A549 (cell line): ENCODE data around the gene DHX8. TPM values are rescaled to one million over a fixed set of nuclear protein-coding genes. Genes with fewer than 3 reads are reported as not detected.

Experiments
- ATAC-seq, 2 experiments: fragments of 200-7000 bp in 1 of 2; fragments of >200 bp in 1 of 2; cut with Nextera tagmentation in 1 of 2; cut with Tn5 transposase in 1 of 2; 3 replicates each; pipeline versions ENCODE4 v1.8.0 to v1.9.1; 2018 to 2020; ENCODE audit warnings: mild to moderate bottlenecking in 1 of 2, moderate library complexity in 1 of 2
- CTCF ChIA-PET: fragments of 300-600 bp; sonication (Branson Sonifier 250); formaldehyde crosslinking; extraction: SDS; loops from one replicate; lab custom pipeline; 2021; ENCODE audit warnings: antibody characterized with exemption, inconsistent platforms; lab: Yijun Ruan, JAX
- POLR2A ChIA-PET: fragments of 350-600 bp; formaldehyde crosslinking; extraction: SDS; loops from one replicate; lab custom pipeline; 2021; ENCODE audit warnings: antibody characterized with exemption, inconsistent platforms; lab: Yijun Ruan, JAX
- DNase-seq, 2 experiments: peaks; one replicate each; pipeline versions ENCODE4 v3.0.0 to v3.0.0-alpha.2; 2011 to 2016; ENCODE audit warnings: low read depth in 1 of 2, low spot score in 1 of 2
- FAIRE-seq: peaks from 2 replicates; lab custom pipeline; 2011; peaks lifted over from hg19 to GRCh38; lab: Jason Lieb, UNC
- H3K27ac ChIP-seq, 2 experiments: fragments of >200 bp; sonication (Bioruptor Twin); formaldehyde crosslinking; 3 replicates each; pipeline ENCODE4 v1.5.1; 2016 to 2017
- H3K4me1 ChIP-seq: fragments of >200 bp; sonication (Bioruptor Twin); formaldehyde crosslinking; 3 replicates; pipeline ENCODE4 v1.6.1; 2016
- H3K4me2 ChIP-seq: fragments of >200 bp; sonication (Bioruptor Twin); formaldehyde crosslinking; 3 replicates; pipeline ENCODE4 v1.6.1; 2016
- H3K4me3 ChIP-seq: fragments of >200 bp; sonication (Bioruptor Twin); formaldehyde crosslinking; 3 replicates; pipeline ENCODE4 v1.5.1; 2016
- H3K9me3 ChIP-seq: fragments of >200 bp; sonication (Bioruptor Twin); formaldehyde crosslinking; 3 replicates; pipeline ENCODE4 v1.6.1; 2016
- CBX2 ChIP-seq: fragments of 200-600 bp; sonication (generic); IDR thresholded peaks from 2 replicates; pipeline ENCODE4 v1.6.1; 2016; ENCODE audit warnings: low read depth, mild to moderate bottlenecking, borderline replicate concordance
- CEBPB ChIP-seq, 2 experiments: fragments of >200 bp in 1 of 2; sonication (Bioruptor Twin) in 1 of 2; formaldehyde crosslinking in 1 of 2; IDR thresholded peaks; 2 replicates each; pipeline ENCODE4 v1.6.1; 2012 to 2016
- CHD4 ChIP-seq: fragments of 200-600 bp; sonication (generic); IDR thresholded peaks from 2 replicates; pipeline ENCODE4 v1.6.1; 2016; ENCODE audit warnings: antibody characterized with exemption, mild to moderate bottlenecking, borderline replicate concordance
- EHF ChIP-seq: fragments of 250-450 bp; sonication (Bioruptor Pico); IDR thresholded peaks from 2 replicates; pipeline ENCODE4 v1.5.0; 2020; ENCODE audit warnings: mild to moderate bottlenecking
- EP300 ChIP-seq, 2 experiments: fragments of >200 bp; sonication (Bioruptor Twin); formaldehyde crosslinking; IDR thresholded peaks; 2 replicates in 1 of 2; 3 replicates in 1 of 2; pipeline ENCODE4 v1.6.1; 2016 to 2017
- ESRRA ChIP-seq: fragments of 150-350 bp; IDR thresholded peaks from 2 replicates; pipeline ENCODE4 v1.6.1; 2014; ENCODE audit warnings: mild to moderate bottlenecking, low read length, borderline replicate concordance
- FOSB ChIP-seq: fragments of 250-450 bp; sonication (Bioruptor Pico); IDR thresholded peaks from 2 replicates; pipeline ENCODE4 v1.5.0; 2020; ENCODE audit warnings: mild to moderate bottlenecking, moderate library complexity
- FOSL2 ChIP-seq, 2 experiments: fragments of 450-650 bp in 1 of 2; fragments of >200 bp in 1 of 2; sonication (Bioruptor Twin) in 1 of 2; formaldehyde crosslinking; IDR thresholded peaks; 2 replicates each; pipeline versions ENCODE4 v1.5.0 to v1.6.1; 2016 to 2020; ENCODE audit warnings: mild to moderate bottlenecking in 1 of 2, moderate library complexity in 1 of 2
- FOXS1 ChIP-seq: fragments of 250-450 bp; sonication (Bioruptor Pico); IDR thresholded peaks from 2 replicates; pipeline ENCODE4 v1.5.0; 2020; ENCODE audit warnings: mild to moderate bottlenecking, moderate library complexity
- HDAC2 ChIP-seq: fragments of 200-600 bp; sonication (generic); IDR thresholded peaks from 2 replicates; pipeline ENCODE4 v1.6.1; 2016
- JUN ChIP-seq, 2 experiments: fragments of >200 bp; sonication (Bioruptor Twin); formaldehyde crosslinking; IDR thresholded peaks; 2 replicates in 1 of 2; 3 replicates in 1 of 2; pipeline ENCODE4 v1.6.1; 2016 to 2017
- JUNB ChIP-seq: fragments of >200 bp; sonication (Bioruptor Twin); formaldehyde crosslinking; IDR thresholded peaks from 2 replicates; pipeline ENCODE4 v1.6.1; 2016
- KDM1A ChIP-seq: fragments of 200-600 bp; sonication (generic); IDR thresholded peaks from 2 replicates; pipeline ENCODE4 v1.6.1; 2016; ENCODE audit warnings: low read depth, mild to moderate bottlenecking
- KDM5A ChIP-seq: fragments of 200-600 bp; sonication (generic); IDR thresholded peaks from 2 replicates; pipeline ENCODE4 v1.6.1; 2016; ENCODE audit warnings: antibody characterized with exemption, mild to moderate bottlenecking
- MAZ ChIP-seq: fragments of 150-350 bp; IDR thresholded peaks from 2 replicates; pipeline ENCODE4 v1.6.1; 2014; ENCODE audit warnings: antibody characterized with exemption, low read depth, low read length, borderline replicate concordance
- NFE2L2 ChIP-seq: fragments of 150-350 bp; conservative IDR thresholded peaks from 2 replicates; pipeline ENCODE4 v1.6.1; 2014; ENCODE audit warnings: low read length
- NPAS2 ChIP-seq: fragments of 250-450 bp; sonication (Bioruptor Pico); IDR thresholded peaks from 2 replicates; pipeline ENCODE4 v1.8.0; 2022; ENCODE audit warnings: mild to moderate bottlenecking, moderate library complexity, borderline replicate concordance
- NR3C1 ChIP-seq: fragments of >200 bp; sonication (Bioruptor Twin); formaldehyde crosslinking; IDR thresholded peaks from 3 replicates; pipeline ENCODE4 v1.6.1; 2017
- PHF8 ChIP-seq: fragments of 200-600 bp; sonication (generic); IDR thresholded peaks from 2 replicates; pipeline ENCODE4 v1.6.1; 2016; ENCODE audit warnings: low read depth, mild to moderate bottlenecking, antibody characterized with exemption, moderate library complexity, borderline replicate concordance
- POLR2AphosphoS2 ChIP-seq: conservative IDR thresholded peaks from 2 replicates; pipeline ENCODE4 v1.6.1; 2012; ENCODE audit warnings: low read length, improper control_type of control experiment, inconsistent platforms
- RARB ChIP-seq: fragments of 250-450 bp; sonication (Bioruptor Pico); IDR thresholded peaks from 2 replicates; pipeline ENCODE4 v1.8.0; 2021; ENCODE audit warnings: mild to moderate bottlenecking, moderate library complexity
- RFX5 ChIP-seq: fragments of 450-650 bp; IDR thresholded peaks from 2 replicates; pipeline ENCODE4 v1.7.1; 2014; ENCODE audit warnings: antibody characterized with exemption, mild to moderate bottlenecking, moderate library complexity
- RNF2 ChIP-seq: fragments of 200-600 bp; sonication (generic); IDR thresholded peaks from 2 replicates; pipeline ENCODE4 v1.6.1; 2016; ENCODE audit warnings: low read depth, mild to moderate bottlenecking, antibody characterized with exemption, moderate library complexity, borderline replicate concordance
- SMC3 ChIP-seq: fragments of >200 bp; sonication (Bioruptor Twin); formaldehyde crosslinking; IDR thresholded peaks from 3 replicates; pipeline ENCODE4 v1.6.1; 2018; ENCODE audit warnings: inconsistent platforms
- SREBF2 ChIP-seq: fragments of 450-650 bp; IDR thresholded peaks from 2 replicates; pipeline ENCODE4 v1.6.1; 2014; ENCODE audit warnings: mild to moderate bottlenecking, moderate library complexity
- ZC3H11A ChIP-seq: fragments of 450-650 bp; IDR thresholded peaks from 2 replicates; pipeline ENCODE4 v1.6.1; 2014; ENCODE audit warnings: antibody characterized with exemption, mild to moderate bottlenecking
- ZSCAN20 ChIP-seq: fragments of 250-450 bp; sonication (Bioruptor Pico); IDR thresholded peaks from 2 replicates; pipeline ENCODE4 v1.8.0; 2022; ENCODE audit warnings: mild to moderate bottlenecking, moderate library complexity
- WGBS: methylation state at CpG from one replicate; pipeline ENCODE4 v1.1.6; 2017; ENCODE audit errors: missing lambda C conversion rate; 5-methylcytosine and 5-hydroxymethylcytosine counted together
- polyA plus RNA-seq, 4 experiments: library from polyadenylated mRNA; depleted of rRNA in 3 of 4; stranded (reverse); fragments of >200 nt; fragmentation: RNase III in 1 of 4; extraction: RNeasy Plus Mini Kit Qiagen cat#74134 plus additional on column Dnase treatment in 1 of 4; gene quantifications; 2 replicates in 3 of 4; 3 replicates in 1 of 4; pipeline ENCODE4 v1.2.3, GENCODE V29; 2011 to 2017
- TF ChIP-seq, protein P1 (sequence below): fragments of >200 bp; sonication (Bioruptor Twin); formaldehyde crosslinking; IDR thresholded peaks from 3 replicates; pipeline ENCODE4 v1.6.1; 2016
- TF ChIP-seq, protein P2 (sequence below): fragments of 200-600 bp; sonication (generic); IDR thresholded peaks from 2 replicates; pipeline ENCODE4 v1.6.1; 2016; ENCODE audit warnings: antibody characterized with exemption, mild to moderate bottlenecking, moderate library complexity
- TF ChIP-seq, protein P3 (sequence below): fragments of 250-450 bp; sonication (Bioruptor Pico); IDR thresholded peaks from 2 replicates; pipeline ENCODE4 v1.5.0; 2020; ENCODE audit warnings: low read depth, mild to moderate bottlenecking, moderate library complexity

Gene DHX8
- polyA plus RNA-seq, 2 of the 4 experiments (the other 2 are of a cell fraction), result 33.2 to 66.0 TPM

DNA sequence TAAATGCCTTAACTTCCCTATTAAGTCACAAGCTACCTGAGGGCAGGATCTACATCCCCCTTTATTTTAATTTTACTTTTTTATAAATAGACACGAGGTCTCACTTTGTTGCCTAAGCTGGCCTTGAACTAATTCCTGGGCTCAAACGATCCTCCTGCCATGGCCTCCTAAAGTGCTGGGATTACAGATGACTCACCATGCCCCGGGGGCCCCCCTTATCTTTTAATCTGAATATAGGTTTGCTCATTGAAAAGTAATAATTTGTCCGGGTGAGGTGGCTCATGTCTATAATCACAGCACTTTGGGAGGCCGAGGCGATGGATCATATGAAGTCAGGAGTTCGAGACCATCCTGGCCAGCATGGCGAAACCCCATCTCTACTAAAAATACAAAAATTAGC, 48.2 kb downstream of the DHX8 start:
- Histone ChIP-seq H3K4me3 (no peak overlapping the region), H3K9me3 (no peaks in the 10 kb centered on the region), H3K27ac (no peak overlapping the region), H3K4me2 (0 out of 3 replicates have a peak overlapping the region, but pooled peaks have one; percentile 16), H3K4me1 (peaks cover 45% of the 10 kb centered on the region)
- CTCF ChIA-PET, result interaction anchor here (1.0 to 7.7 kb wide), 5 partner anchors 9 to 48 kb away, joined by 3 to 50 read pairs (median 8); partner anchors contain the start of gene DHX8
- no peak for DNase-seq
- ATAC-seq, result no peak
- WGBS, result 65% methylated on average over 8 of the region's 8 CpGs
- FAIRE-seq, result no peak
- POLR2A ChIA-PET, result no interaction called here
- no peak for TF ChIP-seq FOSL2 (IDR thresholded peaks at IDR 0.05)
- peak; percentile 50 for TF ChIP-seq FOSL2 (CRISPR knock-in tag; IDR thresholded peaks at IDR 0.05)
- TF ChIP-seq CHD4, result no peak
- no peak for TF ChIP-seq JUN (IDR thresholded peaks at IDR 0.05)

DNA sequence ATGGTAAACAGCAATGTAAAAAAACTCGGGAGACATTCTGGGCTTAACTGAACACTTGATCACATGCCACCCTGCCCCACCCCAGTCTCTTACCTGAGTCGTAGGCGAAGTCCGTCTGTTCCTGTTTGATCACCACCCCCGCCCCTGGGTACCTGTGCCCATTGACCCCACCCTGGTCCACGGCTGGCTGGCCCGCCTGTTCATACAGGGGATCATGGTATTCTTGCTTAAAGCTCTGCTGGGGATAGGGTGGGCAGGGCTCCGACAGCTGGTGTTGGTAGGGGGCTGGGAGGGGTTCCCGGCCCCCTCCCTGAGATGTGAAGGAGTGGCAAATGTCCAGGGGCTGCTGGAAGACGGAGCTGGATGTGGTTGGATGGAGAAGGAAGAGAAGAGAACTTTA, 48.8 kb downstream of the DHX8 start:
- POLR2A ChIA-PET, result interaction anchor here (1.1 kb wide), 1 partner anchor 13 kb away, joined by 4 read pairs; no protein-coding TSS in a partner anchor
- FAIRE-seq, result no peak
- no peak overlapping the region for H3K4me2 ChIP-seq
- H3K4me1 ChIP-seq, result peaks cover 45% of the 10 kb centered on the region
- WGBS, result 84% methylated on average over 10 of the region's 10 CpGs
- TF ChIP-seq FOSL2 (IDR thresholded peaks at IDR 0.05) (no peak), FOSL2 (CRISPR knock-in tag; IDR thresholded peaks at IDR 0.05) (no peak), SREBF2 (no peak), CEBPB (IDR thresholded peaks at IDR 0.05) (no peak), NPAS2 (no peak), RNF2 (no peak), ESRRA (no peak), ZSCAN20 (CRISPR knock-in tag) (no peak), ZC3H11A (no peak), RARB (CRISPR knock-in tag) (no peak), JUN (IDR thresholded peaks at IDR 0.05) (no peak), FOXS1 (CRISPR knock-in tag) (no peak), PHF8 (no peak), SMC3 (no peak), CHD4 (no peak), EHF (CRISPR knock-in tag) (no peak), NFE2L2 (no peak), MAZ (no peak)
- TF ChIP-seq, protein P1, sequence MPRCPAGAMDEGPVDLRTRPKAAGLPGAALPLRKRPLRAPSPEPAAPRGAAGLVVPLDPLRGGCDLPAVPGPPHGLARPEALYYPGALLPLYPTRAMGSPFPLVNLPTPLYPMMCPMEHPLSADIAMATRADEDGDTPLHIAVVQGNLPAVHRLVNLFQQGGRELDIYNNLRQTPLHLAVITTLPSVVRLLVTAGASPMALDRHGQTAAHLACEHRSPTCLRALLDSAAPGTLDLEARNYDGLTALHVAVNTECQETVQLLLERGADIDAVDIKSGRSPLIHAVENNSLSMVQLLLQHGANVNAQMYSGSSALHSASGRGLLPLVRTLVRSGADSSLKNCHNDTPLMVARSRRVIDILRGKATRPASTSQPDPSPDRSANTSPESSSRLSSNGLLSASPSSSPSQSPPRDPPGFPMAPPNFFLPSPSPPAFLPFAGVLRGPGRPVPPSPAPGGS, result no peak
- H3K9me3 ChIP-seq, result no peaks in the 10 kb centered on the region
- DNase-seq, result no peak
- CTCF ChIA-PET, result interaction anchor here (1.0 to 6.2 kb wide), 4 partner anchors 9 to 48 kb away, joined by 3 to 50 read pairs (median 10); partner anchors contain the start of gene DHX8
- ATAC-seq, result no peak
- H3K4me3 ChIP-seq, result no peak overlapping the region
- no peak overlapping the region for H3K27ac ChIP-seq

DNA sequence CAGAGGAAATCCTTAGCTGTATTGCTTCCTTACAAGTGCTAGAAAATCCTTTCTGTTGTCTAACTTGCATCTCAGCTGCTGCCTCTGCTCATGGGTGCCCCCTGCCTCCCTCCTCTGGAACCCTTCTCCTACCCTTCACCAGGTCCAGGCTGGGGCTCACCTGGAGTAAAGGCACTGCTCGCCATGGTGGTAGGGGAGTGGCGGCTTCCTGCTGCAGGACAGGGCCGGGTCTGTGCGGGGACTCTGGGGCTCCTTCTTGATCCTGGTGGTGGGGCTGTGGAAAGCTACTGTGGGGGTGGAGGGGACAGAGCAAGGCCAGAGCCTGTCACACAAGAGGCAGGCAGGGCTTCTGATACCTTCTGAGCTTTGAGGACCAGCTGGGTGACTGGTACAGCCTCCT, 49.9 kb downstream of the DHX8 start:
- ChIA-PET POLR2A (interaction anchor here (1.1 kb wide), 1 partner anchor 11 kb away, joined by 4 read pairs; no protein-coding TSS in a partner anchor), CTCF (interaction anchor here (0.5 to 6.2 kb wide), 11 partner anchors 9 to 470 kb away, joined by 3 to 50 read pairs (median 3); partner anchors contain the start of gene DHX8)
- no peaks in the 10 kb centered on the region for H3K9me3 ChIP-seq
- WGBS, result 93% methylated on average over 4 of the region's 4 CpGs
- ATAC-seq, result peak; percentile 26 to 46; a peak in 5 of 6 replicates
- DNase-seq, result no peak
- peaks cover 40% of the 10 kb centered on the region for H3K4me1 ChIP-seq
- no peak for FAIRE-seq
- H3K4me2 ChIP-seq, result no peak overlapping the region
- no peak overlapping the region for H3K4me3 ChIP-seq
- 0 out of 6 replicates have a peak overlapping the region, but pooled peaks of 1 of the 2 experiments have one; percentile 6 for H3K27ac ChIP-seq
- TF ChIP-seq ESRRA, result no peak
- no peak for TF ChIP-seq POLR2AphosphoS2
- no peak for TF ChIP-seq EP300 (IDR thresholded peaks at IDR 0.05)
- TF ChIP-seq NR3C1, result no peak
- TF ChIP-seq FOSB (CRISPR knock-in tag), result no peak
- no peak for TF ChIP-seq KDM1A
- TF ChIP-seq HDAC2, result no peak
- no peak for TF ChIP-seq JUNB
- TF ChIP-seq CBX2, result no peak
- TF ChIP-seq RNF2, result no peak
- TF ChIP-seq EHF (CRISPR knock-in tag), result no peak
- no peak for TF ChIP-seq KDM5A
- TF ChIP-seq, protein P2, sequence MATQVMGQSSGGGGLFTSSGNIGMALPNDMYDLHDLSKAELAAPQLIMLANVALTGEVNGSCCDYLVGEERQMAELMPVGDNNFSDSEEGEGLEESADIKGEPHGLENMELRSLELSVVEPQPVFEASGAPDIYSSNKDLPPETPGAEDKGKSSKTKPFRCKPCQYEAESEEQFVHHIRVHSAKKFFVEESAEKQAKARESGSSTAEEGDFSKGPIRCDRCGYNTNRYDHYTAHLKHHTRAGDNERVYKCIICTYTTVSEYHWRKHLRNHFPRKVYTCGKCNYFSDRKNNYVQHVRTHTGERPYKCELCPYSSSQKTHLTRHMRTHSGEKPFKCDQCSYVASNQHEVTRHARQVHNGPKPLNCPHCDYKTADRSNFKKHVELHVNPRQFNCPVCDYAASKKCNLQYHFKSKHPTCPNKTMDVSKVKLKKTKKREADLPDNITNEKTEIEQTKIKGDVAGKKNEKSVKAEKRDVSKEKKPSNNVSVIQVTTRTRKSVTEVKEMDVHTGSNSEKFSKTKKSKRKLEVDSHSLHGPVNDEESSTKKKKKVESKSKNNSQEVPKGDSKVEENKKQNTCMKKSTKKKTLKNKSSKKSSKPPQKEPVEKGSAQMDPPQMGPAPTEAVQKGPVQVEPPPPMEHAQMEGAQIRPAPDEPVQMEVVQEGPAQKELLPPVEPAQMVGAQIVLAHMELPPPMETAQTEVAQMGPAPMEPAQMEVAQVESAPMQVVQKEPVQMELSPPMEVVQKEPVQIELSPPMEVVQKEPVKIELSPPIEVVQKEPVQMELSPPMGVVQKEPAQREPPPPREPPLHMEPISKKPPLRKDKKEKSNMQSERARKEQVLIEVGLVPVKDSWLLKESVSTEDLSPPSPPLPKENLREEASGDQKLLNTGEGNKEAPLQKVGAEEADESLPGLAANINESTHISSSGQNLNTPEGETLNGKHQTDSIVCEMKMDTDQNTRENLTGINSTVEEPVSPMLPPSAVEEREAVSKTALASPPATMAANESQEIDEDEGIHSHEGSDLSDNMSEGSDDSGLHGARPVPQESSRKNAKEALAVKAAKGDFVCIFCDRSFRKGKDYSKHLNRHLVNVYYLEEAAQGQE, result no peak
- no peak for TF ChIP-seq RFX5
- TF ChIP-seq, protein P3, sequence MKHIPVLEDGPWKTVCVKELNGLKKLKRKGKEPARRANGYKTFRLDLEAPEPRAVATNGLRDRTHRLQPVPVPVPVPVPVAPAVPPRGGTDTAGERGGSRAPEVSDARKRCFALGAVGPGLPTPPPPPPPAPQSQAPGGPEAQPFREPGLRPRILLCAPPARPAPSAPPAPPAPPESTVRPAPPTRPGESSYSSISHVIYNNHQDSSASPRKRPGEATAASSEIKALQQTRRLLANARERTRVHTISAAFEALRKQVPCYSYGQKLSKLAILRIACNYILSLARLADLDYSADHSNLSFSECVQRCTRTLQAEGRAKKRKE, result no peak
- no peak for TF ChIP-seq PHF8
